Measurements from ENCODE around the gene KCNJ4.
"Not testable (repeated sequence)": the region's sequence is repeated elsewhere in the genome, so short reads cannot be mapped to it uniquely, and the experiment has no call there.

The KCNJ4 gene

GRCh38 chr22:38471237-38471636 is 16.2 kb upstream of the KCNJ4 start:
- DNase-seq (ENCODE audit: extremely low read depth, low read depth), result no peak
- TF ChIP-seq CTCF (IDR thresholded peaks at IDR 0.05; ENCODE audit: low read depth, low read length), result no peak

GRCh38 chr22:38470179-38470578 is 15.2 kb upstream of the KCNJ4 start:
- not testable (repeated sequence) for DNase-seq (ENCODE audit: extremely low read depth, low read depth)

GRCh38 chr22:38469306-38469781 is 14.3 kb upstream of the KCNJ4 start:
- DNase-seq (ENCODE audit: extremely low read depth, low read depth), result no peak
- TF ChIP-seq CTCF (IDR thresholded peaks at IDR 0.05; ENCODE audit: low read depth, low read length), result no peak

- peak; percentile 29 for TF ChIP-seq CTCF (IDR thresholded peaks at IDR 0.05; ENCODE audit: low read depth, low read length)
- no peak for DNase-seq (ENCODE audit: extremely low read depth, low read depth)
Measured at GRCh38 chr22:38468443-38469305, 13.7 kb upstream of the KCNJ4 start.

GRCh38 chr22:38467904-38468442 is 13.0 kb upstream of the KCNJ4 start, which contains the start of gene KDELR3:
KDELR3 (plus strand) TSS chr22:38468096; CDS start chr22:38468234, 138 bp downstream.
- DNase-seq (ENCODE audit: extremely low read depth, low read depth), result peak; percentile 31
- no peak for TF ChIP-seq CTCF (IDR thresholded peaks at IDR 0.05; ENCODE audit: low read depth, low read length)

- no peak for DNase-seq (ENCODE audit: extremely low read depth, low read depth)
- TF ChIP-seq CTCF (IDR thresholded peaks at IDR 0.05; ENCODE audit: low read depth, low read length), result no peak
Measured at GRCh38 chr22:38467438-38467903, 12.5 kb upstream of the KCNJ4 start.

- DNase-seq (ENCODE audit: extremely low read depth, low read depth), result no peak
- TF ChIP-seq CTCF (IDR thresholded peaks at IDR 0.05; ENCODE audit: low read depth, low read length), result no peak
Measured at GRCh38 chr22:38465673-38466490, 10.9 kb upstream of the KCNJ4 start.

Measured in AG09319 (cell line).